ENCODE results near the gene SHOC2. TPM values are rescaled to one million over a fixed set of nuclear protein-coding genes. Genes with fewer than 3 reads are reported as not detected.

SHOC2 gene
- polyA plus RNA-seq, 3 donors = 13.9 to 69.9 (median 68.9) TPM

- Histone ChIP-seq H3K36me3 (replicated peaks in 1 of 2; ENCODE audit: control insufficient read depth in 1 of 2, insufficient read depth in 2 of 2, low read length in 2 of 2) (no peaks in the 10 kb centered on the region), H3K9ac (ENCODE audit: insufficient read depth, low read length, poor library complexity, severe bottlenecking) (no peak overlapping the region), H3K9me3 (replicated peaks in 1 of 2; ENCODE audit: control insufficient read depth in 1 of 2, insufficient read depth in 1 of 2, low read length in 2 of 2) (no peaks in the 10 kb centered on the region), H3K27me3 (ENCODE audit: control insufficient read depth in 2 of 2, insufficient read depth in 2 of 2, low read length in 2 of 2) (no peaks in the 10 kb centered on the region), H3K27ac (ENCODE audit: low read depth in 1 of 2, low read length in 2 of 2) (peak overlapping the region in 1 of 2 donors; percentile 62), H3K4me1 (ENCODE audit: control insufficient read depth in 1 of 2, insufficient read depth in 2 of 2, low read length in 2 of 2) (peaks cover 0 to 4% of the 10 kb centered on the region in 2 donors), H3K4me3 (replicated peaks in 1 of 3; ENCODE audit: low read depth in 2 of 3, low read length in 3 of 3) (no peak overlapping the region), H4K20me1 (ENCODE audit: insufficient read depth, low read length) (peaks cover 92% of the 10 kb centered on the region), H2AFZ (ENCODE audit: insufficient read depth, low read depth, low read length, poor library complexity, severe bottlenecking) (no peak overlapping the region), H3K4me2 (replicated peaks; ENCODE audit: extremely low read depth, low read length, poor library complexity, severe bottlenecking) (no peak overlapping the region), H3K79me2 (ENCODE audit: insufficient read depth, low read length) (peaks cover 92% of the 10 kb centered on the region)
- Mint-ChIP-seq H3K27me3 (ENCODE audit: low read depth in 3 of 3) (no peaks in the 10 kb centered on the region), H3K4me1 (peaks cover 35% of the 10 kb centered on the region), H3K4me3 (no peak overlapping the region), H3K27ac (peak overlapping the region in 4 of 7 donors; percentile 1 to 83 (median 80)), H3K9me3 (peaks cover 0 to 2% (median 0%) of the 10 kb centered on the region in 7 donors), H3K36me3 (peaks cover 16 to 29% of the 10 kb centered on the region in 2 donors)
- no peak for DNase-seq
- intact Hi-C loops (cut with micrococcal nuclease) = no loop called here
- TF ChIP-seq CTCF (IDR thresholded peaks at IDR 0.05) = no peak
These were observed 61.4 kb downstream of the SHOC2 start for GRCh38 chr10:110980807-110981206.

GRCh38 chr10:110983466-110983865 lies 64.1 kb downstream of the SHOC2 start:
- Histone ChIP-seq H4K20me1 (ENCODE audit: insufficient read depth, low read length) (peaks cover 91% of the 10 kb centered on the region), H3K36me3 (replicated peaks in 1 of 2; ENCODE audit: control insufficient read depth in 1 of 2, insufficient read depth in 2 of 2, low read length in 2 of 2) (peaks cover 2 to 10% of the 10 kb centered on the region in 2 donors), H3K4me1 (ENCODE audit: control insufficient read depth in 1 of 2, insufficient read depth in 2 of 2, low read length in 2 of 2) (peaks cover 0 to 4% of the 10 kb centered on the region in 2 donors), H3K79me2 (ENCODE audit: insufficient read depth, low read length) (peaks cover 92% of the 10 kb centered on the region), H3K4me2 (replicated peaks; ENCODE audit: extremely low read depth, low read length, poor library complexity, severe bottlenecking) (no peak overlapping the region), H3K9me3 (replicated peaks in 1 of 2; ENCODE audit: control insufficient read depth in 1 of 2, insufficient read depth in 1 of 2, low read length in 2 of 2) (no peaks in the 10 kb centered on the region), H2AFZ (ENCODE audit: insufficient read depth, low read depth, low read length, poor library complexity, severe bottlenecking) (no peak overlapping the region), H3K27me3 (ENCODE audit: control insufficient read depth in 2 of 2, insufficient read depth in 2 of 2, low read length in 2 of 2) (no peaks in the 10 kb centered on the region), H3K27ac (ENCODE audit: low read depth in 1 of 2, low read length in 2 of 2) (no peak overlapping the region), H3K4me3 (replicated peaks in 1 of 3; ENCODE audit: low read depth in 2 of 3, low read length in 3 of 3) (no peak overlapping the region), H3K9ac (ENCODE audit: insufficient read depth, low read length, poor library complexity, severe bottlenecking) (no peak overlapping the region)
- DNase-seq = no peak
- Mint-ChIP-seq H3K9me3 (peaks cover 0 to 2% (median 0%) of the 10 kb centered on the region in 7 donors), H3K4me1 (peaks cover 30% of the 10 kb centered on the region), H3K27me3 (ENCODE audit: low read depth in 3 of 3) (no peaks in the 10 kb centered on the region), H3K27ac (peak overlapping the region in 1 of 7 donors; percentile 24), H3K4me3 (no peak overlapping the region), H3K36me3 (peaks cover 18 to 22% of the 10 kb centered on the region in 2 donors)
- TF ChIP-seq CTCF (IDR thresholded peaks at IDR 0.05) = no peak
- intact Hi-C loops (cut with micrococcal nuclease) = no loop called here
- no CpG with 5 or more reads among the region's 3 CpGs for WGBS (ENCODE audit: insufficient coverage)
